Measurements from ENCODE around the gene INAFM2.

DNA sequence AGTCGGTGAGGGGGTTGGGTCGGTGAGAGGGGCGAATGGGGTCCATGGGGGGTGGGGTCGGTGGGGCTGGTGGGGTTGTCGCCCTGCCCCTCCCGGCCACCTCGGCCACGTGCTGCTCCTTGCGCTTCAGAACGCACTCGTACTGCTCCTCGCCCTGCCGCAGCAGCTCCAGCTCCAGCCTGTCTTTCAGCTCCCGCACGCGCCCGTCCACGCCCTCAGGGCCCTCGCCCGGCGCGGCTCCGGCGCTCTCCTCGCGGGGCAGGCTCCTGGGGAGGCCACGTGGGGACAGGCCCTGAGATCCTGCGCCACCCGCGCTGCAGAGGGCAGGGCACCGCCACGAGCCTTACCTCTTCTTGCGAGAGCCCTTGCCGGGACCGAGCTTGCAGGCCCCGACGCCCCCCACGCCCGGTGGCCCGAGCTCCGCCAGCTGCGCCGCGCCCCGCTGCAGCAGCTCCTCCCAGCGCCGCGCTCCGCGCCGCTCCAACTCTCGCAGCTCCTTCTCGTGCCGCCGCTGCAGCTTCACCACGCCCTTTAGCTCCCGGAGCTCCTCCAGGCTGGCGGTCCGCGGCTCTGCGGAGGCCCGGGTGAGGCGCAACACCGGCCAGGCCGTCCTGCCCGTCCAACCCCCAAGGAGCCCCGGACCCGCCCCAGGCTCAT, 32.4 kb upstream of the INAFM2 start:
- TF ChIP-seq SIN3A (IDR thresholded peaks at IDR 0.05; ENCODE audit: borderline replicate concordance, insufficient read depth, low read length) (no peak), POLR2AphosphoS5 (IDR thresholded peaks at IDR 0.05; ENCODE audit: low read depth, low read length) (no peak), TAF1 (IDR thresholded peaks at IDR 0.05; ENCODE audit: borderline replicate concordance, insufficient read depth, low read length) (no peak), FOXP2 (optimal IDR thresholded peaks at IDR 0.05; ENCODE audit: borderline replicate concordance, extremely low read depth, extremely low read length, insufficient read depth) (no peak)
- TF ChIP-seq, protein P1, sequence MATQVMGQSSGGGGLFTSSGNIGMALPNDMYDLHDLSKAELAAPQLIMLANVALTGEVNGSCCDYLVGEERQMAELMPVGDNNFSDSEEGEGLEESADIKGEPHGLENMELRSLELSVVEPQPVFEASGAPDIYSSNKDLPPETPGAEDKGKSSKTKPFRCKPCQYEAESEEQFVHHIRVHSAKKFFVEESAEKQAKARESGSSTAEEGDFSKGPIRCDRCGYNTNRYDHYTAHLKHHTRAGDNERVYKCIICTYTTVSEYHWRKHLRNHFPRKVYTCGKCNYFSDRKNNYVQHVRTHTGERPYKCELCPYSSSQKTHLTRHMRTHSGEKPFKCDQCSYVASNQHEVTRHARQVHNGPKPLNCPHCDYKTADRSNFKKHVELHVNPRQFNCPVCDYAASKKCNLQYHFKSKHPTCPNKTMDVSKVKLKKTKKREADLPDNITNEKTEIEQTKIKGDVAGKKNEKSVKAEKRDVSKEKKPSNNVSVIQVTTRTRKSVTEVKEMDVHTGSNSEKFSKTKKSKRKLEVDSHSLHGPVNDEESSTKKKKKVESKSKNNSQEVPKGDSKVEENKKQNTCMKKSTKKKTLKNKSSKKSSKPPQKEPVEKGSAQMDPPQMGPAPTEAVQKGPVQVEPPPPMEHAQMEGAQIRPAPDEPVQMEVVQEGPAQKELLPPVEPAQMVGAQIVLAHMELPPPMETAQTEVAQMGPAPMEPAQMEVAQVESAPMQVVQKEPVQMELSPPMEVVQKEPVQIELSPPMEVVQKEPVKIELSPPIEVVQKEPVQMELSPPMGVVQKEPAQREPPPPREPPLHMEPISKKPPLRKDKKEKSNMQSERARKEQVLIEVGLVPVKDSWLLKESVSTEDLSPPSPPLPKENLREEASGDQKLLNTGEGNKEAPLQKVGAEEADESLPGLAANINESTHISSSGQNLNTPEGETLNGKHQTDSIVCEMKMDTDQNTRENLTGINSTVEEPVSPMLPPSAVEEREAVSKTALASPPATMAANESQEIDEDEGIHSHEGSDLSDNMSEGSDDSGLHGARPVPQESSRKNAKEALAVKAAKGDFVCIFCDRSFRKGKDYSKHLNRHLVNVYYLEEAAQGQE (IDR thresholded peaks at IDR 0.05; ENCODE audit: insufficient read depth in 1 of 2, low read depth in 2 of 2, low read length in 2 of 2), result no peak
